ENCODE results near the gene CNTN4.

GRCh38 chr3:2476996-2477395 lies 378.3 kb downstream of the CNTN4 start:
- TF ChIP-seq CTCF (IDR thresholded peaks at IDR 0.05) (no peak), POLR2A (IDR thresholded peaks at IDR 0.05) (no peak), EP300 (IDR thresholded peaks at IDR 0.05) (no peak)

All from tibial nerve (tissue), 4 donors.